Stimulated activated CD4-positive, alpha-beta T cell treated with anti-CD3 and anti-CD28 coated beads, Interleukin-2, amount 100 ng/mL, for 48 hours (primary cell): Measurements from ENCODE around the gene MRPL33.

Experiments
- DNase-seq, 2 donors: peaks; one replicate each; pipeline ENCODE4 v3.0.0-alpha.2; 2020

Gene MRPL33

DNA sequence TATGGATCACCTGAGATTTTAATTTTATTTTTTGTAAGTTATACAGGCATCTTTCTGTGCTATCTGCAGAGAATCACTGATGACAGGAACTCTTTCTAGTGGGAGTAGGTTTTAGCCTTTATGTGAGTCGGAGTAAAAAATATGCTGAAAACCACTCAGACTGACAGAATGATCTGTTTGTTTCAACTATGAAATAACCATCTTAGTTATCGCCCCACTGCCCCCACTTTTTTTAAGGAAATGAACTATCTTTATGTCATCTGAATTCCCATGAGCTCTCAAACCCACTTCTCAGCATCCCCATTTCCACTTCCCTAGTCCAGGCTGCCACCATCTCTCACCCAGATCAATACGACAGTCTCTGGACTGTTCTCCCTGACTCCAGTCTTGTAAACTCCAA, 38.9 kb downstream of the MRPL33 start:
- no peak for DNase-seq

DNA sequence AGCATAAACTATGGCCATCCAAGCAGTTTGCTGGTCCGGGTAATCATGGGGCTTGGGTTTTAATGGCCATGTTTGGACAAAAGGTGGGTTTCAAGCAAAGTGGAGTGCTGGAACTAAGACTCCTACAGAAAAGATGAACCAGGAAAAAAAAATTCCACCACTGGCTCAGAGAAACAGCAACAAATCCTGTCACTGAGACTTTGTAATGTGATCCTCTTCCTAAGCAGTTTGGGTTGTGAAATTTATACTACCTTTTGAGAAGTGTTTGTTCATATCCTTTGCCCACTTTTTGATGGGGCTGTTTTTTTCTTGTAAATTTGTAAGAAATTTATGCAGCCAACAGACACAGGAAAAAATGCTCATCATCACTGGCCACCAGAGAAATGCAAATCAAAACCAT, 40.2 kb downstream of the MRPL33 start:
- DNase-seq: no peak

DNA sequence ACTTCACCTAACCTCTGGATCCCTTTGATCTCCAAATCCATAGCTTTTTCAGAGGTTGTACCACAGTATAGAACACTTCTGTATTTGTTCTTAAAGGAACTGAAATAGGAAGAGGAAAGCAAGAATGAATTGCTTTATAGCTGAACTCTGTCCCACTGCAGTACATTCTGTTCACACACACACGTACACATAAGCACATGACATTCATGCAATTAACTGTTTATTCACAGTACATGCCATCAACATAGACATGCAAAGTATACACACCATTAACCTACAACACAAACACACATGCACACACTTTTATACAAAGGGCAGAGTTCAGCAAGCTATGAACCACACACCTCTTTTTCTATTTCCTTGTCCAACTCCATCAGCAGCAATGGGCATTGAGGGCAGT, 43.2 kb downstream of the MRPL33 start:
- DNase-seq: no peak

DNA sequence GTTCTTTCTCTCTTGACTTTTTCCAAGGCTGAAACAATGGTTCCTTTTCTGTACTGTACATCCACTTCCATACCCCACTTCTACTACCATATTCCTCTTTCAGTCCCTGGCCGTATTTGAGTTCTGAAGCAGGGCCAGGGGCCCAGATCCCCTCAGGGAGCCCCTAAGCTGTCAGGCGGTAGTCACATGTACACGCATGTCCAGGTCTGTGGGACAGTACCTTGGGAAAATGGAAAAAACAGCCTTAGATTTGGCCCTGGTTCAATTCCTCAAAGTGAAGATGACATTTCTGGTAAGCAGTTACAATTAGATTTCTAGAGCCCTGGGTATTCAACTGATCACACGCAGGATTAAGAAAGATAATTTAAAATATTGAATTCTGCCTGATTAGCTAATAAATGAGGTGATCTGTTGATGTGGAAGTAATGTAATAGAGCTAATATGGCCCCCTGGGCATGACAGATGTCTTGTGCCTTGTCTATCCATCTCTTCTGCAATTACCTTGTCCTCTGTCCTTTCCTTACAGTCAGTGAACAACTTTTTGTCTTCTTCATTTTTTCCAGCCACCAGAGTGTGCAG, 44.4 kb downstream of the MRPL33 start:
- no peak for DNase-seq

DNA sequence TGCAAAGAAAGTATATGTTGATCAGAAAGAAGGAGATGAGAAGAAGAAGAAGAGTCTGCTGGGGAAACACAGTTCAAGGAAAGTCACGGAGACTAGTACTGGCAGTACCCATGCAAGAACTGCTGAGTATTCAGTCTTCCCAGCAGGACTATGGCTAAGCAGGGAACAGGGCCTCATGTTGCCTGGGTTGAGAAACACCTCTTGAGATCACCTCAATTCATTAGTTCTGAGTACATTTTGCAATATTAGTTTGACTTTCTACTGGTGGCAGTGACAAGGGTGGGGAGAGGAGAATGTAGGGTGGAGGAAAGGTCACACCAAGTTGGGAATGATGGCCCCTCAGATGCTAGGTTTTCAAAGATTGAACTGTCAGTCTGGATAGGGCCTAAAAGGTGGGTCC, 50.5 kb downstream of the MRPL33 start:
- no peak for DNase-seq

DNA sequence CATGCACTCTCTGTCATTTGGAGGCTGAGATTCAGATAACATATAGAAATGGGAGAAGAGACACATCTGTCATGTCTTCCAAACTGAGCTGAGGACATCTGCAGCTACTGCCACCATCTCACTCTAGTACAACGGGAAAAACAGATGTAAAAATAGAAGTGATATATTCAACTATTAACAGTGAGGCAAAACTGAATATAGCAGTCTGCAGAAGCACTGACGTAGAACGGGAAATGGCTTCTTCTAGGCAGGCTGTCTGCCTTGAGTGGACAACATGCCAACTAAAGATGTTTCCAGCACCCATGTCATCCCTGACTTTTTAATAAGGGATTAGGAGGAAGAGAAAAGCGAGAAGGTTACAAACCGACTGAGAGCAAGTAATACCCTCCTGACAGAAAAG, 51.6 kb downstream of the MRPL33 start:
- DNase-seq: no peak

DNA sequence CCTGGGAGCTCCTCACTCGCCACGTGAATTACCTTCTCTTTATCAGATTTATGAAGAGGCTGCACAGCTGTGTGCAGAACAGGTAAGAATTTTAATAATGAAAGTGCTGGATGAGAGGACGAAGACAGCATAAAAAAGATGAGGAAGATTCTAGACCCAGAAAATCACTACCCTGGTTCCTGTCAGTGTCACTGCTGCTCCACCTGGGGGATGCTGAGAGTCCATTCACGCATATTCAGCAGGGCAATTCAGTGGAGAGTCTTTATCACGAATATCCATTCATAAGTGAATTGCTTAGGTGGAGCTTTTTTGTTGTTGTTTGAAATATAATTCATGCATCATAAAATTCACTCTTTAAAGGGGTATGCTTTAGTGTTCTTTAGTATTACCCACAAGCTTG, 52.0 kb downstream of the MRPL33 start:
- DNase-seq: no peak

DNA sequence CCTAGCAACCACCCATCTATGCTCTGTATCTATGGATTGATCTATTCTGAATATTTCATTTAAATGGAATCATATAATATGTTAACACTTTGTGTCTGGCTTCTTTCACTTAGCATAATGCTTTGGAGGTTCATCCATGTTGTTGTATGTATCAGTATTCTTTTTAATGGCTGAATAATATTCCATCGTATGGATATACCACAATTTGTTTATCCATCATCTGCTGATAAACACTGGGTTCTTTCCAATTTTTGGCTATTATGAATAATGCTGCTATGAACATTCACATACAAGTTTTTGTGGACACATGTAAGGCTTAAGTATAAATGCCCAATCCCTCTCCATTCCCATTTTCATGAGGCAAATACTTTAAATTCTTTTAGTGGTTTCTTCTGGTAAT, 52.9 kb downstream of the MRPL33 start:
- no peak for DNase-seq

DNA sequence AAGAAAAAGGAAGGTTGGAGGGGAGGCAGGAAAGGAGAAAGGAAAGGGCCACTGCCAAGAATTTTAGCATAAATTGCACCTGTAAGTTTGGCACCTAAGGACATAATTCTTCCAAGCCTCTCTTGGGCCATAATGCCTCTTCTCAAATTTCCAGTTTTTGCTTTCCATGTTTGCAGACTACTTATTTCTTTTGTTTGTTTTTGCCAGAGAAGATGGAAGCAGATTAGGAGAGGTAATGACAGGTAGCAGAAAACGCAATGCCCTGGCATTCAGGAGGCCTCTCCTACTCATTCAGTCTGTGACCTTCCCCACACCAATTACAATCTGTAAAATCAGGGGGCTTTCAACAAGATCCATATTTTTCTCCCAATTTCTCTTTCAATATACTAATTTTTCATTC, 56.8 kb downstream of the MRPL33 start:
- DNase-seq: no peak
